Fibroblast of villous mesenchyme (primary cell): ENCODE measurements around the gene NT5DC2. TPM values are rescaled to one million over a fixed set of nuclear protein-coding genes. Genes with fewer than 3 reads are reported as not detected.

Experiments used
- DNase-seq: peaks from one replicate; pipeline ENCODE4 v3.0.0-alpha.2; 2010; ENCODE audit warnings: low read depth
- H3K4me3 ChIP-seq: 2 replicates; pipeline ENCODE4 v1.5.1; 2011; ENCODE audit warnings: low read depth, mild to moderate bottlenecking, low read length
- total RNA-seq: library from RNA; depleted of rRNA; stranded (reverse); fragments of >200 nt; gene quantifications from 2 replicates; pipeline ENCODE4 v1.2.3, GENCODE V29; 2012
- TF ChIP-seq, protein P1 (sequence below): IDR thresholded peaks from 2 replicates; pipeline ENCODE4 v1.5.1; 2012; ENCODE audit warnings: low read depth, mild to moderate bottlenecking, low read length; ENCODE audit not compliant: insufficient read depth

Gene NT5DC2
- total RNA-seq, 1 donor: 45.8 TPM

DNA sequence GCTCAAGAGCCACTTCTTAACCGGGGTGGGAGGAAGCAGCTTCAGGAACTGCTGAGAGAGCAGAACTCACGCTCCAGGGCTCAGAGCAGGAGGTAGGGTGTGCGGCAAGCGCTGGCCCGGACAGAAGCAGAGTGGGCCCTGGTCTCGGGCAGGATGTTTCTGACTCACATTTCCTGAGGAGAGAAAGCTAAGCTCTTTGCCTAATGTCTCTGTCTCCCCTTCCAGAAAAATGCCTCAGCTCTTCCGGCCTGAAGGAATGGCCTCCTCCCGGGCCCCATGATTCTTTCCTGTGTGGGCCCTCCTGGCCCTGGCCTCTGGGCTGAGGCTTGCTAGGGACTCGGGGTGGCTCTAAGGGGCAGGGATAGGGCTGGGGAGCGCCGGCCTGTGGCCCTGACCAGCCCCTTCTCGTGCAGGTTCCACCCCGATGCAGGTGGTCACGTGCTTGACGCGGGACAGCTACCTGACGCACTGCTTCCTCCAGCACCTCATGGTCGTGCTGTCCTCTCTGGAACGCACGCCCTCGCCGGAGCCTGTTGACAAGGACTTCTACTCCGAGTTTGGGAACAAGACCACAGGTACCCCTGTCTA is 42.6 kb downstream of the NT5DC2 start:
- TF ChIP-seq, protein P1, sequence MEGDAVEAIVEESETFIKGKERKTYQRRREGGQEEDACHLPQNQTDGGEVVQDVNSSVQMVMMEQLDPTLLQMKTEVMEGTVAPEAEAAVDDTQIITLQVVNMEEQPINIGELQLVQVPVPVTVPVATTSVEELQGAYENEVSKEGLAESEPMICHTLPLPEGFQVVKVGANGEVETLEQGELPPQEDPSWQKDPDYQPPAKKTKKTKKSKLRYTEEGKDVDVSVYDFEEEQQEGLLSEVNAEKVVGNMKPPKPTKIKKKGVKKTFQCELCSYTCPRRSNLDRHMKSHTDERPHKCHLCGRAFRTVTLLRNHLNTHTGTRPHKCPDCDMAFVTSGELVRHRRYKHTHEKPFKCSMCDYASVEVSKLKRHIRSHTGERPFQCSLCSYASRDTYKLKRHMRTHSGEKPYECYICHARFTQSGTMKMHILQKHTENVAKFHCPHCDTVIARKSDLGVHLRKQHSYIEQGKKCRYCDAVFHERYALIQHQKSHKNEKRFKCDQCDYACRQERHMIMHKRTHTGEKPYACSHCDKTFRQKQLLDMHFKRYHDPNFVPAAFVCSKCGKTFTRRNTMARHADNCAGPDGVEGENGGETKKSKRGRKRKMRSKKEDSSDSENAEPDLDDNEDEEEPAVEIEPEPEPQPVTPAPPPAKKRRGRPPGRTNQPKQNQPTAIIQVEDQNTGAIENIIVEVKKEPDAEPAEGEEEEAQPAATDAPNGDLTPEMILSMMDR: no peak
- H3K4me3 ChIP-seq: no peak overlapping the region
- no peak for DNase-seq

DNA sequence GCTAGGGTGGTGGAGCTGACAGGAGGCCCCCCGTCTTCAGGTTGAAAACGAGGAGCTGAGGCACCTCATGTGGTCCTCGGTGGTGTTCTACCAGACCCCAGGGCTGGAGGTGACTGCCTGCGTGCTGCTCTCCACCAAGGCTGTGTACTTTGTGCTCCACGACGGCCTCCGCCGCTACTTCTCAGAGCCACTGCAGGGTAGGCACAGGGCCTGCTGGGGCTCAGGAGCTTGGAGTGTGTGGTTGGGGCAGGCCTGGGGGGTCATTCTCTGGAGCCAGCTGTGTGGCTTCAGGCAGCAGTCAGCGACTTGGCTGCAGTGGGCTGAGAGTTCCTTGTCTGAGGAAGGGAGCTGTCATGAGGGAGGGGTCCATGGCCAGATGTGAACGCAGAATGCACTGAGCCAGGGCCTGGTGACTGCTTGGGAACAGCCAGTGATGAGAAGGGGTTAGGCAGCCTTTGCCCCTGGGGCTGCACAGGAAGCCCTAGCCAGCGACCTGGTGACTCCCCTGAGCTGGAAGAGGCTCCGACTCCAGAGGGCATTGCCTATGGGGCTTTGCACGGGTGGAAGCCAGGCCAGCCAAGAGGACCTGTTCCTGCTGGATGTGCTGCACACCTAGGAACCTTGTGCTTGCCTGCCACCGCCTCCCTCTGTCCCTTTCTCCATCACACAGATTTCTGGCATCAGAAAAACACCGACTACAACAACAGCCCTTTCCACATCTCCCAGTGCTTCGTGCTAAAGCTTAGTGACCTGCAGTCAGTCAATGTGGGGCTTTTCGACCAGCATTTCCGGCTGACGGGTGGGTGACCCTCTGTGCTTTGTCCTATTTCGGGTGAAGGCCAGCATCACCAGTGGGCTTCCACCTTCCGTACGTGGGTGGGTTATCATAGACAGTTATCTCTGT is 43.4 kb downstream of the NT5DC2 start:
- TF ChIP-seq, protein P1: no peak

DNA sequence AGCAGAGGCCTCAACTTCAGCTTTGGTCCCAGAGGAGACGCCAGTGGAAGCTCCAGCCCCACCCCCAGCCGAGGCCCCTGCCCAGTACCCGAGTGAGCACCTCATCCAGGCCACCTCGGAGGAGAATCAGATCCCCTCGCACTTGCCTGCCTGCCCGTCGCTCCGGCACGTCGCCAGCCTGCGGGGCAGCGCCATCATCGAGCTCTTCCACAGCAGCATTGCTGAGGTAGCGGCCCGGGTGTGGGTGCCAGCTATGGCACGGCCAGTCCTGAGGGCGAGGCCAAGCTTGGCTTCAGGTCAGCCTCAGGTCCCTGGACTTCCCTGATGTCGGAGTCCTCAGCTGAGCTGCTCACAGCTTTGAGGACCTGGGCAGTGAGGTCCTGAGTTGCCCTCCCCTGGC is 44.2 kb downstream of the NT5DC2 start:
- H3K4me3 ChIP-seq: no peak overlapping the region
- TF ChIP-seq, protein P1: no peak
- DNase-seq: no peak

More for the DNA sequence above, 43.4 kb downstream of the NT5DC2 start:
- DNase-seq: no peak
- no peak overlapping the region for H3K4me3 ChIP-seq

DNA sequence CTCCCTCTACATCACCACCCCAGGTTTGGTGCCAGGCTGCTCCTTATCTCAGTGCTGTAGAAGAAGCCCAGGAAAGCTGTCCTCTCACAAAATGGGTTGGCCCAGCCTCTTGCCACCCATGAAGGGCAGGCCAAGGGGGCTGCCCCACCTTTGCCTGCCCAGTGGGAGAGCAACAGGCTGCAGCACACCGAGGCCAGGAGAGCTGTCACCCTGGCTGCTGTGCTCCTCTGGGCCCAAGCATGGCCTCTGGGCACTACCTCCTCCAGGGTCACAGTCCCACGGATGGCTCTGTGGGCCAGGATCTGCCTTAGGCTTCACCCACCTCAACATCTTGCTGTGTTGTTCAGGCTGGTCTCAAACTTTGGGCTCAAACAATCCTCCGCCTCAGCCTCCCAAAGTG is 44.9 kb downstream of the NT5DC2 start:
- DNase-seq: no peak
- H3K4me3 ChIP-seq: no peak overlapping the region
- TF ChIP-seq, protein P1: no peak

DNA sequence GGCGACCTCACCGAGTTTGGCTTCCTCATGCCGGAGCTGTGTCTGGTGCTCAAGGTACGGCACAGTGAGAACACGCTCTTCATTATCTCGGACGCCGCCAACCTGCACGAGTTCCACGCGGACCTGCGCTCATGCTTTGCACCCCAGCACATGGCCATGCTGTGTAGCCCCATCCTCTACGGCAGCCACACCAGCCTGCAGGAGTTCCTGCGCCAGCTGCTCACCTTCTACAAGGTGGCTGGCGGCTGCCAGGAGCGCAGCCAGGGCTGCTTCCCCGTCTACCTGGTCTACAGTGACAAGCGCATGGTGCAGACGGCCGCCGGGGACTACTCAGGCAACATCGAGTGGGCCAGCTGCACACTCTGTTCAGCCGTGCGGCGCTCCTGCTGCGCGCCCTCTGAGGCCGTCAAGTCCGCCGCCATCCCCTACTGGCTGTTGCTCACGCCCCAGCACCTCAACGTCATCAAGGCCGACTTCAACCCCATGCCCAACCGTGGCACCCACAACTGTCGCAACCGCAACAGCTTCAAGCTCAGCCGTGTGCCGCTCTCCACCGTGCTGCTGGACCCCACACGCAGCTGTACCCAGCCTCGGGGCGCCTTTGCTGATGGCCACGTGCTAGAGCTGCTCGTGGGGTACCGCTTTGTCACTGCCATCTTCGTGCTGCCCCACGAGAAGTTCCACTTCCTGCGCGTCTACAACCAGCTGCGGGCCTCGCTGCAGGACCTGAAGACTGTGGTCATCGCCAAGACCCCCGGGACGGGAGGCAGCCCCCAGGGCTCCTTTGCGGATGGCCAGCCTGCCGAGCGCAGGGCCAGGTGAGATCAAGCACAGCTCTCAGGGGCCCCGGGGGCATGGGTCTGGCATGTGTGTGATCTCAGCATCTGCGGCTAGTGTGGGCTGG is 45.6 kb downstream of the NT5DC2 start:
- TF ChIP-seq, protein P1: no peak
- H3K4me3 ChIP-seq: no peak overlapping the region
- DNase-seq: no peak

DNA sequence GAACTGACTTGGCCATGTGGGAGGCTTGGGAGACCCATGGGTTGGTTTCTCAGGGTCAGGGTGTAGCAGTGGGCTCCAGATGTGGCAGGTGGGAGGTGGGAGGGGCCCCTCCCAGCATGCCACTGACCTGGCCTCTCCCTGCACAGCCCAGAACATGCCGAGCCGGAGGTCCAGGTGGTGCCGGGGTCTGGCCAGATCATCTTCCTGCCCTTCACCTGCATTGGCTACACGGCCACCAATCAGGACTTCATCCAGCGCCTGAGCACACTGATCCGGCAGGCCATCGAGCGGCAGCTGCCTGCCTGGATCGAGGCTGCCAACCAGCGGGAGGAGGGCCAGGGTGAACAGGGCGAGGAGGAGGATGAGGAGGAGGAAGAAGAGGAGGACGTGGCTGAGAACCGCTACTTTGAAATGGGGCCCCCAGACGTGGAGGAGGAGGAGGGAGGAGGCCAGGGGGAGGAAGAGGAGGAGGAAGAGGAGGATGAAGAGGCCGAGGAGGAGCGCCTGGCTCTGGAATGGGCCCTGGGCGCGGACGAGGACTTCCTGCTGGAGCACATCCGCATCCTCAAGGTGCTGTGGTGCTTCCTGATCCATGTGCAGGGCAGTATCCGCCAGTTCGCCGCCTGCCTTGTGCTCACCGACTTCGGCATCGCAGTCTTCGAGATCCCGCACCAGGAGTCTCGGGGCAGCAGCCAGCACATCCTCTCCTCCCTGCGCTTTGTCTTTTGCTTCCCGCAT is 46.4 kb downstream of the NT5DC2 start:
- TF ChIP-seq, protein P1: no peak
- H3K4me3 ChIP-seq: no peak overlapping the region
- DNase-seq: no peak
